Panc1 (cell line): ENCODE measurements around the gene ENTPD3.

Experiments
- CTCF ChIP-seq: fragments of 450-650 bp; IDR thresholded peaks from 2 replicates; pipeline ENCODE4 v1.5.1; 2017; ENCODE audit warnings: mild to moderate bottlenecking
- REST ChIP-seq, 2 experiments: IDR thresholded peaks; 2 replicates each; pipeline ENCODE4 v1.6.1; 2011 to 2012; ENCODE audit warnings: low read depth in 2 of 2, control low read depth in 1 of 2, low read length in 1 of 2, mild to moderate bottlenecking in 1 of 2, moderate library complexity in 1 of 2; ENCODE audit not compliant: insufficient read depth in 1 of 2
- TCF7L2 ChIP-seq: IDR thresholded peaks from 2 replicates; pipeline ENCODE4 v1.6.1; 2011; ENCODE audit warnings: mild to moderate bottlenecking, low read depth, low read length, inconsistent platforms

- TF ChIP-seq TCF7L2 (no peak), REST (IDR thresholded peaks at IDR 0.05; ENCODE audit: insufficient read depth in 1 of 2, low read depth in 2 of 2, low read length in 1 of 2) (no peak), CTCF (no peak)
Measured at GRCh38 chr3:40465111-40465407, 78.1 kb downstream of the ENTPD3 start.
